ENCODE data around the gene RIBC1. TPM values are rescaled to one million over a fixed set of nuclear protein-coding genes. Genes with fewer than 3 reads are reported as not detected.
"Not testable (repeated sequence)": the region's sequence is repeated elsewhere in the genome, so short reads cannot be mapped to it uniquely, and the experiment has no call there.

The RIBC1 gene
- total and polyA plus RNA-seq, 12 donors = 0.28 to 1.6 (median 0.52) TPM

GRCh38 chrX:53449632-53450031, 27.0 kb downstream of the RIBC1 start:
- no peak overlapping the region for H3K27ac ChIP-seq
- no peaks in the 10 kb centered on the region for H3K4me1 ChIP-seq
- H3K36me3 ChIP-seq = no peaks in the 10 kb centered on the region
- ATAC-seq (no peak), DNase-seq (no peak)
- intact Hi-C loops (cut with DNase I) = loop anchor here in 1 of 10 donors (10.0 kb wide), 1 partner anchor 135 kb away; no protein-coding TSS in a partner anchor
- WGBS, 2 donors = 80 to 85% methylated on average over 3 of the region's 3 CpGs
- peaks cover 0 to 42% (median 0%) of the 10 kb centered on the region in 7 donors for H3K27me3 ChIP-seq
- no peak for TF ChIP-seq CTCF (IDR thresholded peaks at IDR 0.05)
- no peak overlapping the region for H3K4me3 ChIP-seq
- H3K9me3 ChIP-seq = no peaks in the 10 kb centered on the region

GRCh38 chrX:53452812-53453211, 30.1 kb downstream of the RIBC1 start:
- no peak overlapping the region for H3K27ac ChIP-seq
- H3K4me3 ChIP-seq = no peak overlapping the region
- intact Hi-C loops (cut with DNase I) = no loop called here
- no peak for TF ChIP-seq CTCF (IDR thresholded peaks at IDR 0.05)
- DNase-seq = no peak
- H3K9me3 ChIP-seq = no peaks in the 10 kb centered on the region
- ATAC-seq = no peak
- peaks cover 0 to 68% (median 0%) of the 10 kb centered on the region in 7 donors for H3K27me3 ChIP-seq
- no peaks in the 10 kb centered on the region for H3K36me3 ChIP-seq
- no peaks in the 10 kb centered on the region for H3K4me1 ChIP-seq

- Histone ChIP-seq H3K36me3 (no peaks in the 10 kb centered on the region), H3K4me1 (no peaks in the 10 kb centered on the region), H3K27me3 (peaks cover 0 to 78% (median 0%) of the 10 kb centered on the region in 7 donors), H3K9me3 (no peaks in the 10 kb centered on the region), H3K27ac (no peak overlapping the region), H3K4me3 (no peak overlapping the region)
- intact Hi-C loops (cut with DNase I) = no loop called here
- ATAC-seq (no peak), DNase-seq (no peak)
- 55 to 72% methylated on average over 3 of the region's 3 CpGs for WGBS, 2 donors
- TF ChIP-seq CTCF (IDR thresholded peaks at IDR 0.05) = no peak
Observed at GRCh38 chrX:53456254-53456653, 33.6 kb downstream of the RIBC1 start.

GRCh38 chrX:53458082-53458481, 35.4 kb downstream of the RIBC1 start:
- intact Hi-C loops (cut with DNase I) = no loop called here
- Histone ChIP-seq H3K27ac (no peak overlapping the region), H3K4me3 (no peak overlapping the region), H3K27me3 (peaks cover 0 to 73% (median 0%) of the 10 kb centered on the region in 7 donors), H3K9me3 (no peaks in the 10 kb centered on the region), H3K36me3 (no peaks in the 10 kb centered on the region), H3K4me1 (no peaks in the 10 kb centered on the region)
- no peak for TF ChIP-seq CTCF (IDR thresholded peaks at IDR 0.05)
- DNase-seq (no peak), ATAC-seq (no peak)
- WGBS, 2 donors = 32 to 60% methylated on average over 5 of the region's 5 CpGs

GRCh38 chrX:53468659-53469058, 46.0 kb downstream of the RIBC1 start:
- 85 to 94% methylated on average over 3 of the region's 3 CpGs for whole genome bisulfite sequencing, 2 donors
- H3K9me3 ChIP-seq; H3K27ac ChIP-seq; DNase-seq; H3K4me3 ChIP-seq; ATAC-seq; H3K4me1 ChIP-seq; intact Hi-C loops (cut with DNase I); H3K36me3 ChIP-seq: not testable (repeated sequence)
- peaks cover 0 to 80% (median 0%) of the 10 kb centered on the region in 7 donors for H3K27me3 ChIP-seq
